HG03354 (cell line): ENCODE data around the gene ZFAND2B.
A peak's percentile ranks its signal among the peaks of the same experiment; 100 is the strongest.

ENCODE experiments used
- ATAC-seq: cut with Tn5 transposase; IDR thresholded peaks from one replicate; pipeline ENCODE4 v1.9.1; 2021; ENCODE audit warnings: mild to moderate bottlenecking; ENCODE audit not compliant: unreplicated experiment, poor library complexity, severe bottlenecking

The ZFAND2B gene

DNA sequence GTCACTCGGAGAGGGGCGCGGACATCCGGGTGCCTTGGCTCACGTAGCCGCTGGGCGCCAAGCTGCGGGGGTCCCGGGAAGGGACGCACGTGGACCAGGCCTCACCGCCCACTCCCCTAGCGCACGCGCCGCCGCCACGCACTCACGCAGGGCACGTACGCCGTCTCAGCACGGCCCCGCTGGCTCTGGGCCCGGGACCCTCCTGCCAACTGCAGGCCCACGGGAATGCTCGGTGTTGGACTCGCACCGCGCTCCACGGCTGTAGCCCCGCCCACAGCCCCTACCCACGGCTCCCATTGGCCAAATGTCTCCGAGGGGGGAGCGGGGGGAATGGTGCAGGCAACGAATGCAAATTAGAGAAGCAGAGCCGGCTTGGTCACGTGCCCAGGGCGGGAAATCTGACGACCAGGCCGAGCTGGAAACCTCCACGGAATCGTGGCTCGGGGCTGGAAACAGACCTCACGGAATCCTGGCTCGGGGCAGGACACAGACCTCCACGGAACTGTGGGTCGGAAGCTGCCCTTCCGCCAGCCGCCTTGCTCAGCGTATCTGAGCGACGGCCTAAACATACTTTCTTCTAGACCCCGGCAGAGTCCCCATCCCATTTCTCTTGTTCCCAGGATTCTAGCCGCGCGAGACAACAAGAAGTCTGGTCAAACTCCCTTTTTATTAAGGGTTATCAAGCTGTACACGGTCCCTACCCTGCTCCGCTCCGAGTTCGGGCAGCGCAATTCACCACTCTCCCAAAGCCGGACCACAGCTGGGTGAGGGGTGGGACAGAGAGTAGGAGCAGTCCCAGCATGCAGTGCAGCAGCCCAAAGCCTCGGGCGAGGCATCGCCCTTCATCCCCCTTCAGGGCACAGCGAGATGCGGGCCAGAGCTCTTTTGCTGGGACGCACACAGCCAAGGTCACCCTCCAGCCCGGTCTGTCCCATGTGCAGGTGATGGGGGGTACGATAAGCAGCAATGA, 12.4 kb downstream of the ZFAND2B start, which contains the start of gene ABCB6:
Gene ABCB6, minus strand, starts transcription at position 227 of the 970 bp plus-strand sequence. CDS start 285 bp downstream, outside the sequence.
- peak; percentile 87 for ATAC-seq

DNA sequence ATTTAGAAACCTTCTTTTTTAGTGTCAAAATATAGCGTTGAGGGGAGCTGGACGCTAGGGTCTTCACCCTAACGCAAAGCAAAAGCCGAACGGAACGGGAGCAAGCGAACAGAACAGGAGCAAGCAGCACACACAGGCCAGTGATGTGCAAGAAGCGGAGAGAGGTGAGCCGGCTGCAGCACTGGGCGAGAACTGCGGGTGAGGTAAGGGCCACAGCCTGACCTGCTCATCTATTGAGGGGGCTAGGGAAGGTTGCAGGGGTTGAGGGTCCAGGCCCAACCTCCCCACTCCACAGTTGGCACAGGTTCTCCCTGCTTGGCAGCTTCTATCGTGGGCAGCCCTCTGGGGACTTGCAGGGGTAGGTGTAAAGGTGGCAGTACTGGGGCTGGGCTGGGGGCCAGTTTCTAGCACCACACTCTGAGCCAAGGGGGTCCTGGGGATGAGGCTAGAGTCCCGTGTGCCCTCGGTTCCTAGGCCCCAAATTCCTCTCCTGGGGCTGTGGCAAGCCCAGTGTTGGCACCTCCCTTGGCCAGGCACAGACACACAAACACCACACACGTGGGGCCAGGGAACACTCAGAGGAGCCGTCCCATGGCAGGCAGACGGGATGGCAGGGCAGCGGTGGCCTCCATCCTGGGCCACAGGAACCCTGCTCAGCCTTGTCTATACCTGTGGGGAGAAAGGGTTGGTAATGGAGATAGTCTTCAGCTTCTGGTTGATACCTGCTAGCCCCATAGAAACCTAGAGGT, 13.4 kb downstream of the ZFAND2B start:
- no peak for ATAC-seq

DNA sequence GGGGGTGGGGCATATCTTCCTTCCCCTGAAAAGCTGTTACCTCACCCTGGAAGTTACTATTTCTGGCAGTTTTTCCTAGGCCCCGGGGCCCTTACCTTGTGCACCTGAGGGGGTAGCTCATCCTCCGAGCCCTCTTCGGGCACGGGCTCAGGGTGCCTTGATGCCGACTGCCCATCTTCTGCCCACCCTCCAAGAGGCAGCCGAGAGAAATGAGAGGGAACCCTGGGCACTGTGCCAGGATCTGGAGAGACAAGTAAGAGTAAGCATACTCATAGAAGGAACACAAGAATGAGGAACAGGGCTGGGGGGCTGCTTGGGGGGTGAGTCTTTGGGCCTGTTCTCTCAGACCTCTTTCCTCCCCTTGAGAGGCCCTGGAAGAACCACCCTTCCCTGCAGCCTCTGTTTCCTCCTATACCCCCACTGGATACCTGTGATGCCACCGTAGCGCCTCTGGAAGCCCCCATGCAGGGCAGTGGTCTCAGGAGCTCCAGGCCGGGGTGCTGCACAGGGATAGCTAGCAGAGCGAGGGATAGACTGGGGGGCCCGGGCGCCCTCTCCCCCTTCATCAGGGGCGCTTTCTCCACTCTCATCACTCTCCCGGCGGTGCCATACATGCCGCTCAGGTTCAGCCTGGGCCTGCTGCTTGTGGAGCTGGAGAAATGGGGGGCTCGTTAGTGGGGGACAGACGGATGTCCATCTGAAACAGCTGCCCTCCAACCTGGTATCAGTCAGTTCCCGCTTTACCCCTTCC, 14.2 kb downstream of the ZFAND2B start:
- no peak for ATAC-seq

DNA sequence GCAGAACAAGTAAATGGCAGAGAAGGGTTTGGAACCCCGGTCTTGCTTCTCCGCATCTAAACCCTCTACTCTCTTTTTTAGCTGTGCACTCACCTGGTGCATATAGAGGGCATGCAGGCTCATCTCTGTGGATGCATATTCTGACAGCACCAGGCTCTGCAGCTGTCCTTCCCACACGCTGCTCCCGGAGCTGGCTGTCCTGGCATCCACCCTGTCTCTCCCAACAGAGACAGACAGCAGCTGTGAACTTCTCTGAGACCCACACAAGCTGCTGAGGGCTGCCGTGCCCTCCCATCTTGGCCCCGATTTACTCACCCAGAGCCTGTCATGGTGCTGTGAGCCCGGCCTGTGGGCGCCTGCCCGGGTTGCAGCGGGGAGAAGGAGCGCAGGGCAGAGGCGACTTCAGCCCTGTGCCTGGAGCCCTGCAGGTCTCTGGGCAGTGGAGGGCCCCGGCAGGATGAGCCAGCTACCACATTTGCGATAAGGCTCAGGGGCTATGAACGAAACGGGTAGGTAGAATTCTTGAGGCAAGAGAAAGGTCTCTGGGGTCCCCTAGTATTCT, 15.5 kb downstream of the ZFAND2B start:
- no peak for ATAC-seq

DNA sequence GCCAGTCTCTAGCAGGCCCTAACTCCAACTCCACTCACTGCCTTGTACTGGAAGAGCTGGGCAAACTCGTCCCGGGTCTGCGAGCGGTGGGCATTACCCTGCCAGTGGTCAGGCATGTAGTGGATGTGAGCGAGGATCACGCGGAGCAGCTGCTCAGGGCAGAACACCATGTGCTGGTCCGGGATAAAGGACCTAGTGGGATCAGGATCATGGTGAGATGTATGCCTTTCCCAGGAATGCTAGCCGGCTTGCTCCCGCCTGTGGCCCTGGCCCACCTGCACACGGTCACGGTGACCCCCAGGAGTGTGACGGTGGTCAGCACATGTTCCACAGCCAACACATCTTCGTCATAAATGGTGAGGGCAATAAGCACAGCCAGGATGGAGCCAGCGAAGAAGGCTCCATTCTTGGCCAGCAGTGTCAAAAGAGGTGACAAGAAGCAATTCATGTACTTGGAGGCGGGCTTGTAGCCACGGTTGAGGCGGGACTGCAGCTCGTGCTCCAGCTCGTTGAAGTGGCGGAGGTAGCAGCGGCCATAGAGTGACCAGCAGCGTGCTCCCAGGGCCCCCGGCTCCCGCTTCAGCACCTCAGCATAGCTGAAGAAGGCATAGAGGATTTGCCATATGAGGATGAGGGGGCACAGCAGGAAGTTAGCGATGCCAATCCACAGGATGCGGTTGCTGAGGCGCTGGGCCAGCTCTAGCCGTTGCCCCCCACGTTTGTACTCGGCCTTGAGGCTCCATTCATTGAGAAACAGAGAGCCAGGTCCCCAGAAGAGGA, 17.4 kb downstream of the ZFAND2B start:
- no peak for ATAC-seq

DNA sequence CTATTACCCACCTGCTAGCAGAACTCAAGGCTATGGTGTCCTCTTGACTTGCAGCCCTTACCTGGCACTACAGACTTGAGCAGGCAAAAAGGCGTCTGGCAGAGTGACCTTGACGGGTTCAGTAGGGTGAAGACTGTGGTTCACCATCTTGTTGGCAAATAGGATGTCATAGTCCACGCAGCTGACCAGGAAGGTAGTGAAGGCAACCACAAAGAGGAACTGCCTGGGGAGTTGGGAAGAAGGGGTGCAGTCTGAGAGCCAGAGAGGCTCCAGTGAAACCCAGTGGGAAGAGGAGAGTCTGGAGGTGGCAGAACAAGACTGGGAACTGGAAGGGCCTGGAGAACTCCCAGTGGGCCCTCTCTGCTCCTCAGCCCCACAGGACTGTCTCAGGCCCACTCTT, 18.8 kb downstream of the ZFAND2B start:
- no peak for ATAC-seq

DNA sequence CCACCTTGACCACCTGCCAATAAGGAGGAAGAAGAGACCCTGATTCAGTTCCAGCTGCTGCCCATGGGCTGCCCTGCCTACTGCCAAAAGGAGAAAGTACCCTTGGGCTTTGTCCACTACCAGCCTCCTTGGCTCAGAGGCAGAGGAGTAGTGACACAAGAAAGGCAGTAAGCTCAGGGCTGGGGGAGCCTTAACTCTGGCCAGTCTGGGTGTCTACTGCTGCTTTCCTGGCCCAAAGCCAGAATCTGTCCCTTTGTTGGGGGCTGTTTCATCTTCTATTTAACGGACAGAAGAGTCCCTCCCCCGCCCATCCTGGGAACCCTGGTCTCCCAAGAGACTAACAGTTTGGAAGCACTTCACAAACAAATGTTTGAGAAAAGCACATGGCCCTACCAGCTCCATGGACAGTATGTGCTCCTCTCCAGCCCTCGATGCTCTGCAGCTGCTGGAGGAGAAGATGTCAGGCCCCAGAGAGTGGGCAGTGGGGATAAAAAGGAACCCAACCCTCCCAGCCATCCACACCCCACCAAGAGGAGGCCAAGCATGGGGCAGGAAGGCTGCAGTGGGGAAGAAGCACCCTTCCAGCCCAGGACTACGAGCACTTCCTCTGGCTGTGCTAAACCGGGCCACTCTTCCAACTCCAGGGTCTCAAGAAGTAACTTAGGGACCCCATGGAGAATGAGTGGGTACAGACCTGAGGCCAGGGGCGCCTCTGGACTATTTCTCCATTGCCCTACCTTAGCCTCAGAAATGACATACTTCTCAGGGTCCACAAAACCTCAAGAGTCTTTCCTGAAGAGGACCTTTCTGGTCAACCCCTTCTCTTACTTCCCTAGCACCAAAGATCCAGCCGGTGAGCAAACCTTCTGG, 21.7 kb downstream of the ZFAND2B start:
- ATAC-seq, result no peak

DNA sequence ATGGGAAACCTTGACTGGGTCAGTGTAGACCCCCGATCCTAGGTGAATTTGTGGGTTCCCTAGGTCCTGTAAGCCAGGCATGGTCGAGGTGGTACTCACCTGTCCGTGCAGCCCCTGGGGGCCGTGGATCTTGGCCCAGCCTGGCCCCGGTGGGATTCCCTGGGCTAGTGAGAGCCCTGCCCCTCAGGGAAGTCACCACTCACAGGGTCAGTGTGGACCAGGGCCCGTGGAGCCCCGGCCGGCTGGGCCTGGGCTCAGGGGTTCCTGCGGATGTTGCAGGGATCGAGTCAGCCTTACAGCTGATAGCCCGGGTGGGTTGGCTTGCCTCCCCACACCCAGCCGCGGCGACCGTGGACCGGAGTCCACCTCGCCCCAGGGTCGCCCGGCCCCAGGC, 22.3 kb downstream of the ZFAND2B start:
- ATAC-seq, result no peak

DNA sequence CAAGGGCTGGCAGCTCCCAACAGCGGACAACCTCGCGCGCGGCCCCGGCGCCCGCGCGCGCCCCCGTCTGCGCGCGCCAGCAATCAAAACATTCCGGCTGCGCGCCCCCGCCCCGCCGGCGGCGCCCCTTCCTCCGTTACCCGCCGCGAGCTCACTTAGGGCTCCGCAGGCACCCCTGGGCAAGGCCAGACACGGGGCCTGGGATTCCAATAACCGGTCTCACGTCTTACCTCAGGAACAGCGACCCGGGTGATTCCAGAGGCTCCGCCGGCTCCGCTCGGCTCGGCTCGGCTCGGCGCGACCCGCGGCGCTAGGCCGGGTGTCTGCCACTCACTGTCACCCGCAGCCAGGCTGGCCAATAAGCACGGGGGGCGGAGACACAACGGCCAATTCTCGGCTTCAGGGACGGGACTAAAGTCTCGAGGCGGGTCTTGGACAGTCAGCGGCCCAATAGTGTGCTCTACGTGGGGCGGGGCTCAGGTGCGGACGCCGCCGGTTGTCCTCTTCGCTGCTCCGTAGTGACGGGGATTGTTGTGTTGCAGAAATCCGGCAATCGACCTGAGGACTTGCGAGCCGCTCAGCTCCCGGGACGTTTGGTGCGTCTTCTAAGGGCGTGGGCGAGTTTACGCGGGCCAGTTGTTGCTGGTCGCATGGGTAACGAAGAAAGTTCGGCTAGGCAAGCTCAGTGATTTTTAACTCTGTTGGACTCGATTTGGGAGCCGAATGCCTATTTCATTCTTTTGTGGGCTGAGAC, 22.9 kb downstream of the ZFAND2B start, which contains the start of the genes ANKZF1 and ATG9A:
Gene ANKZF1, plus strand, starts transcription at position 502 of the 754 bp plus-strand sequence. CDS start 452 bp downstream, outside the sequence.
Gene ATG9A, minus strand, starts transcription at position 332 of the 754 bp plus-strand sequence. CDS start 1,612 bp downstream, outside the sequence.
- peak; percentile 98 for ATAC-seq

DNA sequence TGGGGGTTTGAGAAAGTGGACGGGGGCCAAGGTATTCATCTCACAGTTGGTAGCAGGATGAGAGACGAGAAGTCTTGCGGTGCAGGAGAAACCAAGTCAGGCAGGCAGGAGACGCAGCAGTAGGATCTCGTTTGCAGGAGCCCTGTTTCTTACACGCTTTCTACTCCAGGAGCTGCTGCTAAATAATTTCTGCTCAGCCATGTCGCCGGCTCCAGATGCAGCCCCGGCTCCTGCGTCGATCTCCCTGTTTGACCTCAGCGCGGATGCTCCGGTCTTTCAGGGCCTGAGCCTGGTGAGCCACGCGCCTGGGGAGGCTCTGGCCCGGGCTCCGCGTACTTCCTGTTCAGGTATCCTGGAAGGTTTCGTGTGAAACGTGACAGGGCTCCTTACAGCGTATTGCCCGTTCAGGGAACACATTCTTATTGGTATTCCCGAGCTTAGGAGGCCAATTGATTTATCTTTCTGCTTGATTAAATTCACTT, 23.5 kb downstream of the ZFAND2B start:
- ATAC-seq, result peak; percentile 18

DNA sequence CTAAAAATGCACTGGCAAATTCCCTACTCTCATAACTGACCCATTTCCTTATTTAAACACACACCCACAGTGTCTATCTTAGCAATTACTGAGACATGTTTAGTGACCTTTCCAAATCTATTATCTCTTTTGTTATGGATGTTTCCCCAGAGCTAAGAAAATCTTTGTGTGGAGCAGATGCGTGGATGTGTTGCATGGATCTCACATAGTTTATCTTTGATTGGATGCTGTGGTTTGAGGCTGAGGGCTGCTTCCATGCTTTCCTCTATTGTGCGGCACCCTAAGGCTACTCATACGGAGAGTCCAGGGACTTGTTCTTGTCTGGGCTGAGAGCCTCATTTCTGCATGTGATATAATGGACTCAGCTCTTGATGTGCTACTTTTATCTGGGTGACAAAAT, 27.7 kb downstream of the ZFAND2B start:
- no peak for ATAC-seq

DNA sequence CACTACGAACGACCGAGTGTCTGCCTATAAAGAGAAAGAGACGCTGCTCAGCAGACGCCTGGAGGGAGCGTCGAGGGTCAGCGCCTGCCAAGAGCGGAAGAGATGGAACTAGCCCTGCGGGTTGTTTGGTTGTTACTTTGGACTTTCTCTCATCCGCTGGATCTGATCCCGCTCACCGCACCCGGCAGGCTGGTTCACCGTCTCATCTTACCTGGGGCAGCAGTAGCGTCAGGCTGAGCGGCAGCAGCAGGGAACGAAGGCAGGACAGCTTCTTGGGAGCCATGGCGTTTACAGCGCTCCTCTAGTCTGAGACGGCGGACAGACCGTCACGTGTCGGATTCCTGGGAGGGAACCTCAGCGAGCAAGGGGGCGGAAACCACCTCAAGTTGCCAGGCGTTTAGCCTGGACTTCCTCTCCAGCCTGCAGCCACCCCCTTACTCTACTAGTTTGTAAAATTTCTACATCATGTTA, 36.7 kb downstream of the ZFAND2B start:
- no peak for ATAC-seq

DNA sequence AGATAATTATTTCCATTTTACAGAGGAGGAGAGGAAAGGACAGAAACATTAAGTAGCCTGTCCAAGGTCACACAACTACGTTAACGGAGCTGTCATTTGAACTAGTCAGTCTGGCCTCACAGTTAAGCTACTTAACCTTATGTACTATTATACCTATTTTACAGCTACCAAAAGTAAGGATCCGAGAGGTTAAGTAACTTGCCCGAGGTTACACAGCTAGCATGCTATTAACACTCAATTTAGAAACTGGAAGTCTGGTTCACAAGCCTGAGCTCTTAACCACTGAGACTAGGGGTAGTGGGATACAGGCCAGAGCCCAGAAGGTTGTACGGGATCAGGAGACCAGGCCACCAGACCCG, 38.2 kb downstream of the ZFAND2B start:
- ATAC-seq, result no peak

DNA sequence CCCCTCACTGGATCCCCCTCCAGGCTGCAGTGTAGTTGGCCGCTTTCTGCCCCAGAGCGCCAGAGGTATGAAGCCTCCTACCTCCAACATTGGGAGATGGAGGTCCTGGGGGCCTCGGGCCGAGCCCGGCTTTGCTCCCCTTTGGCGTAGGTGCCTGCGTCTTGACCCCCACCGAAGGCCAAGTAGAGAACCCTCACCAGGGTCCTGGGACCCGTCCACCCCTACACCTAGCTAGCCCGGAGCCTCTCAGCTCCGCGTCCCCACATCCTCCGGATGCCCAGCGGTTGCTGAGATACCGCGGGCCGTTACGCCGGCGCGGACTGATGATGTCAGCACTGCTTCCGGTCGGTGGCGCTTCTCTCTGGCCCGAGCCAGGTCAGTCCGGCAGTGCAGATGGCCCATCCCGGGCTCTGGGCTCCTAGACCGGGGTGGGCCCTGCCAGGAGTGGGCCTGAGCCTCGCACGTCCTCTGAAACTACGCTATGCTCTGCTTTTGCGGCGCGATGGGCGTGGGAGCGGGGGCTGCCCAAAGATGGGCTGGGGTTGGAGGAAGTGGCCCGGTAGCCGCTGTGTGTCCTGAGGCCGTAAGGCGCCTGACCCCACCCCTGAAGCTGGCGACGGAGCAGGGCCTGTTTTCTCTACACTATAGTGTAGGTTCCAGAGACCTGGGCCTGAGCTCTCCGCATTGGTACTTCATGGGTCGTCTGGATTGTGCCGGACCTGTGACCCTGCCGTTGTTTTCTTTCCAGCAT, 38.7 kb downstream of the ZFAND2B start, which contains the start of the genes GLB1L and STK16:
Gene GLB1L, minus strand, starts transcription at position 297 of the 751 bp plus-strand sequence. CDS start 1,871 bp downstream, outside the sequence.
Gene STK16, plus strand, starts transcription at position 332 of the 751 bp plus-strand sequence. CDS start 521 bp downstream, outside the sequence.
- peak; percentile 72 for ATAC-seq

DNA sequence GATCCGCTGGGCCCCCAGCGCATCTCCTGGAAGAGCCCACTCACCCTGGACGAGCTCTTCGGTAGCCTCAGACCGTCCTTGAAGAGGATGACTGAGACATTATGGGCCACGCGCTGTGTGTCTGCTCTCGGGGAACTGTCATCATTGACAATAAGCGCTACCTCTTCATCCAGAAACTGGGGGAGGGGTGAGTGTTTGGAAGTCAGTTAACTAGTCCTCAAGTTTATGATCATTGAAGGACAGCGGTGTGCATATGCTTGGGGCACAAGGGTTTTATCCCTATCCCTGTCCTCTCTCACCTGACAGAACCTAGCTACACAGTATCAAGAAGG, 39.3 kb downstream of the ZFAND2B start:
- no peak for ATAC-seq

DNA sequence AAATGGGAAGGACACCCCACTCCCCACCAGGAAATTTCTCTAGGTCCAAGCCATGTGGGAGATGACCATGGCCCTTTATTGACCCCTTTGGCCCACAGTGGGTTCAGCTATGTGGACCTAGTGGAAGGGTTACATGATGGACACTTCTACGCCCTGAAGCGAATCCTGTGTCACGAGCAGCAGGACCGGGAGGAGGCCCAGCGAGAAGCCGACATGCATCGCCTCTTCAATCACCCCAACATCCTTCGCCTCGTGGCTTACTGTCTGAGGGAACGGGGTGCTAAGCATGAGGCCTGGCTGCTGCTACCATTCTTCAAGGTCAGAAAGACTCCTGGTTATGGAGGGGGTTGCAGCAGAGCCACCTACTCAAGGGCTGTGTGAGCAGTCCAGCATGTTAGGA, 40.0 kb downstream of the ZFAND2B start:
- ATAC-seq, result no peak
